Activated B cell treated with CpG ODN at 0.5 μM for 24 hours (primary cell): Measurements from ENCODE around the gene CPEB1. TPM values are rescaled to one million over a fixed set of nuclear protein-coding genes. Genes with fewer than 3 reads are reported as not detected.

Source experiments
- ATAC-seq: fragments of 200-7000 bp; cut with Tn5 transposase; one replicate; pipeline ENCODE4 v1.10.0; 2021; ENCODE audit warnings: low read depth, mild to moderate bottlenecking, moderate library complexity
- CTCF ChIA-PET: fragments of 350-600 bp; sonication (Branson Sonifier 250); formaldehyde crosslinking; loops from one replicate; lab custom pipeline; 2021; ENCODE audit warnings: antibody characterized with exemption; lab: Charles Lee
- POLR2A ChIA-PET: fragments of 350-600 bp; sonication (Branson Sonifier 250); formaldehyde crosslinking; loops from one replicate; lab custom pipeline; 2021; ENCODE audit warnings: antibody characterized with exemption; lab: Charles Lee
- DNase-seq: peaks from one replicate; pipeline ENCODE4 v3.0.0; 2022
- H3K27ac Mint-ChIP-seq: one replicate; pipeline ENCODE4 v1.8.0; 2020; ENCODE audit warnings: mixed read lengths
- H3K27me3 Mint-ChIP-seq: one replicate; pipeline ENCODE4 v1.8.0; 2021; ENCODE audit warnings: mixed read lengths
- H3K36me3 Mint-ChIP-seq: one replicate; pipeline ENCODE4 v1.8.0; 2021; ENCODE audit warnings: low read depth, mixed read lengths
- H3K4me1 Mint-ChIP-seq: one replicate; pipeline ENCODE4 v1.8.0; 2021; ENCODE audit warnings: mixed read lengths
- H3K4me3 Mint-ChIP-seq: one replicate; pipeline ENCODE4 v1.8.0; 2020; ENCODE audit warnings: mild to moderate bottlenecking, mixed read lengths
- H3K9me3 Mint-ChIP-seq: one replicate; pipeline ENCODE4 v1.8.0; 2020; ENCODE audit warnings: mixed read lengths
- intact Hi-C: fragments of 100-400 bp; cut with micrococcal nuclease; formaldehyde crosslinking; loops from one replicate; pipeline ENCODE4 v1.15.1; 2024
- total RNA-seq: library from RNA; stranded (reverse); gene quantifications from 2 replicates; pipeline ENCODE4 v1.2.3, GENCODE V29; 2022
- TF ChIP-seq, protein P1 (sequence below): fragments of 200-600 bp; IDR thresholded peaks from one replicate; pipeline ENCODE4 v1.8.0; 2022; ENCODE audit warnings: antibody characterized with exemption, mild to moderate bottlenecking

The CPEB1 gene
- total RNA-seq, 1 donor from 2014 or later = not detected

DNA sequence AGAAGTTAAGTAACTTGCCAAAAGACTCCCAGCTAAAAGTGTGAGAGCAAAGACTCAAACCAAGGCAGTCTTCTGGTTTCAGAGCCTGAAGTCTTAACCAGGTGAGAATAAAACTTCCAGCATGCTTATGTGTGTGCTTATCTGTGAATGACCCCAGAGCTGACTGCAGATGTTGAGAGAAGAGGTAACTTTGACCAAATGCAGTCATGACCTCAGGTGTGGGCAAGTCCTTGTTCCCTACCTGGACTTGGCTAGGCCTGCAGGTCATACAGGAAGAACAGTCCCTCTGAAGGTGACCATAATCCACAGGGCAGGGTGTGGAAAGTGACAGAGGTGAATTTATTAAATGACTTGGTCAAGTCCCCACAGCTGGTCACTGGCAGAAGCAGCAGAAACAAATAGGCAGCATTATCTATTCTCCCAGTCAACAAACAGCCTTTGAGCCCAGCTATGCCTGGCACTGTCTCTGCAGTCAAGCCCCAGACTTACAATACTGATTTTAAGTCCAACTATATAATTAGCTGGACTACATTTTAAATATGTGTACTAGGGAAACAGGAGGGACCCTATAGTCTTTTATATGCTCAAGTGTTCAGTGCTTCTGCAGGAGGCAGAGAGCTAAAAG lies 3.0 kb upstream of the CPEB1 start:
- H3K27me3 Mint-ChIP-seq = peaks cover 47% of the 10 kb centered on the region
- POLR2A ChIA-PET = interaction anchor here (0.6 kb wide), 1 partner anchor 306 kb away, joined by 3 read pairs; no protein-coding TSS in a partner anchor

DNA sequence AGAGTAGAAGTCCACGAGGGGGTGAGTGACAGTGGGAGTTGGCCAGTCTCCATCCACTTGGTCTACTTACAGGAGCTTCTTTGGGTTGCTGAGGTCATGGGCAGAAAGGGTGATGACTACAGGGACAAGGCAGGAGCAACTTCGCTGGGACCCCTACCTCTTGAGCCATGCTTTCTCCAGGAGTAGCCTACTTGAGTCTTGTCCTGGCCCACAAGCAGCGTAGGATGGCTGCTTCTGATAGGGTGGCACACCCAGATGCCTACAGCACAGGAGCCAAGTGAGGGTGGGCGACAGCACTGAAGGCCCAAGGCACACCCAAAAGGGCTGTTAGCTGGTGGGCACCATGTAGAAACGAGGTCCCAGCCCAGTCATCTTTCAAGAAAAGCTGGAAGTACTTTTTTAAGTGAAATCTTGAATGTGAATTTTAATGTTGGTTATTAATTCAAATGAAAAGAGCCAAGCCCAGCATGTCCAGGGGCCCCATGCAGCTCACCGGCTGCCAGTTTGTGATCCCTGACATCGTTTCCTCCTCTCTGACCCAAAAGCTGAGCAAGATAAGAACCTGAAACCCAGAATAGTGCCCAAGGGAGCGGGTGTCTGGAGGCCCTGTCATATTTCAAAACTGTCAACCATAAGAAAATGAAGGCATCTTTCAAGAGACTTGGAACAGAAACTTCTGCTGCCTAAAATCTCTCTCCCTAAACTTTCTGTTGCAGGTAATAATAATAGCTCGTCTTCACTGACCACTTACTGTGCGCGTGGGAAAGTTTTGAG lies 2.2 kb upstream of the CPEB1 start:
- DNase-seq (no peak), ATAC-seq (no peak)
- ChIA-PET POLR2A (interaction anchor here (0.6 kb wide), 1 partner anchor 306 kb away, joined by 3 read pairs; no protein-coding TSS in a partner anchor), CTCF (no interaction called here)
- no peak overlapping the region for H3K27ac Mint-ChIP-seq
- no peaks in the 10 kb centered on the region for H3K9me3 Mint-ChIP-seq
- peaks cover 5% of the 10 kb centered on the region for H3K4me1 Mint-ChIP-seq
- intact Hi-C loops = loop anchor here (5.0 kb wide), 1 partner anchor 338 kb away; the partner anchor contains the start of gene RAMAC
- H3K36me3 Mint-ChIP-seq = no peaks in the 10 kb centered on the region
- no peak overlapping the region for H3K4me3 Mint-ChIP-seq
- TF ChIP-seq, protein P1, sequence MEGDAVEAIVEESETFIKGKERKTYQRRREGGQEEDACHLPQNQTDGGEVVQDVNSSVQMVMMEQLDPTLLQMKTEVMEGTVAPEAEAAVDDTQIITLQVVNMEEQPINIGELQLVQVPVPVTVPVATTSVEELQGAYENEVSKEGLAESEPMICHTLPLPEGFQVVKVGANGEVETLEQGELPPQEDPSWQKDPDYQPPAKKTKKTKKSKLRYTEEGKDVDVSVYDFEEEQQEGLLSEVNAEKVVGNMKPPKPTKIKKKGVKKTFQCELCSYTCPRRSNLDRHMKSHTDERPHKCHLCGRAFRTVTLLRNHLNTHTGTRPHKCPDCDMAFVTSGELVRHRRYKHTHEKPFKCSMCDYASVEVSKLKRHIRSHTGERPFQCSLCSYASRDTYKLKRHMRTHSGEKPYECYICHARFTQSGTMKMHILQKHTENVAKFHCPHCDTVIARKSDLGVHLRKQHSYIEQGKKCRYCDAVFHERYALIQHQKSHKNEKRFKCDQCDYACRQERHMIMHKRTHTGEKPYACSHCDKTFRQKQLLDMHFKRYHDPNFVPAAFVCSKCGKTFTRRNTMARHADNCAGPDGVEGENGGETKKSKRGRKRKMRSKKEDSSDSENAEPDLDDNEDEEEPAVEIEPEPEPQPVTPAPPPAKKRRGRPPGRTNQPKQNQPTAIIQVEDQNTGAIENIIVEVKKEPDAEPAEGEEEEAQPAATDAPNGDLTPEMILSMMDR = no peak
- H3K27me3 Mint-ChIP-seq = peaks cover 51% of the 10 kb centered on the region

More for the DNA sequence above, 3.0 kb upstream of the CPEB1 start:
- TF ChIP-seq, protein P1 = no peak
- CTCF ChIA-PET = no interaction called here
- Mint-ChIP-seq H3K4me3 (no peak overlapping the region), H3K4me1 (peaks cover 5% of the 10 kb centered on the region), H3K36me3 (no peaks in the 10 kb centered on the region), H3K27ac (no peak overlapping the region), H3K9me3 (no peaks in the 10 kb centered on the region)
- intact Hi-C loops = no loop called here
- DNase-seq (no peak), ATAC-seq (no peak)

DNA sequence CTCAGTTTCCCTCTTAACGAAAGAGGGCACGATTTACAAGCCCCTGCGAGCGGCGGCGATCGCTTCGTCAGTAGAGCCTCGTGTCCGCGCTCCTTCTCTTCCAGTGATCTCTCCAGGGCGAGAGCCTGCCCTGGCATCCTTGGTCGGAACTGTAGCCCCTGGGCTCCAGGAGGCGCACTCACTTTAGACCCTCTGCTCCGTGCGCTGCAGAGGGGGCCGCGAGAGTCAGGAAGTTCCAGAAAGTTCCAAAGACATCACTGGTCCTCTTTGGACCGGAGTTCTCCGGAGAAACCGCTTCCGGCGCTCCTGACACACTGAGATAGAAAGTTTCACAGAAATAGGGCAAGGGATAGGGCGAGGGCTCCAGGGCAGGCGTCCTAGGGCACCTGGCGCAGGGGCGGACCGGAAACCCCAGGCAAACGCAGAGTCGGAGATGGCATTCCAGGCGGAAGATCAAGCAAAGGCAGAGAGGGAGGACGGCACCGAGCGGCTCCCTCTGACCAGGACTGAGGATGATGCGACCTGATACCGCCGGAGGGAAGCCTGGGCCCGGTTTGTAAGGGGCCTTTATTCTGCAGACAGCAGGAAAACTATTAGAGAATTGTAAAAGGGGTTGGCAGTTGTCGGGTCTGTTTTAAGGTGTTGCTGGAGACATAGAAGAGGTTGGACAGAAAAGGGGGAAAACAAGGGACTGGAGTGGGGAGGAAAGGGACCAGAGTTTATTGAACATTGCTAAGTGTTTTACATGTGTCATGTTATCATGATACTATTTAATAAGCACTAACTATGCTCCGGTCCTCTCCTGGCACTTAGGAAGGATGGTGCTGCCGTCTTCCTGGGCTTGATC lies 1.3 kb upstream of the CPEB1 start:
- peaks cover 5% of the 10 kb centered on the region for H3K4me1 Mint-ChIP-seq
- ChIA-PET CTCF (no interaction called here), POLR2A (no interaction called here)
- H3K36me3 Mint-ChIP-seq = no peaks in the 10 kb centered on the region
- no peak overlapping the region for H3K27ac Mint-ChIP-seq
- no peaks in the 10 kb centered on the region for H3K9me3 Mint-ChIP-seq
- H3K4me3 Mint-ChIP-seq = peak overlapping the region; percentile 48
- TF ChIP-seq, protein P1 = no peak
- DNase-seq = no peak
- H3K27me3 Mint-ChIP-seq = peaks cover 52% of the 10 kb centered on the region
- no peak for ATAC-seq
- intact Hi-C loops = loop anchor here (5.0 kb wide), 1 partner anchor 339 kb away; the partner anchor contains the start of gene RAMAC

DNA sequence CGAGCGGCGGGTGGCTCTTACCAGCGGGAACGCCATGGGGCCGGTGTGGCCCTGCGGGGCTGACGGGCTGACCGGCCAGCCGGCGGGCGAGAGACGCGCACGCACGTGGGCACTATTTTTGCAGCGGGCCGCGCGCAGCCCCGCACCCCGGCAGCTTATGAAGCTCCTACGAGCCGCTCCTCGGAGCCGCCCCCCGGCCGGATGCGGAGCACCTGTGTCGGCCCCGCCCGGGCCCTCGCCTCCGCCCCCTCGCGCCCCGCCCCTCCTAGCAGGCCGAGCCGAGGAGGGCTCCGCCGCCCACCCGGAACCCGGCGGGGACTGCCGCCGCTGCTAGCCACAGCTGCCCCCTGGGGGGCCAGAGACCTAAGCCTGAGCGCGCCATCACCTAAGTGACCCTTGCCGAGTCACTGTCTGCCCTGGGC lies 683 bp upstream of the CPEB1 start:
- ATAC-seq (peak; percentile 74), DNase-seq (peak; percentile 28)
- no peak overlapping the region for H3K27ac Mint-ChIP-seq
- peaks cover 55% of the 10 kb centered on the region for H3K27me3 Mint-ChIP-seq
- no peaks in the 10 kb centered on the region for H3K9me3 Mint-ChIP-seq
- no peaks in the 10 kb centered on the region for H3K36me3 Mint-ChIP-seq
- CTCF ChIA-PET = no interaction called here
- peaks cover 5% of the 10 kb centered on the region for H3K4me1 Mint-ChIP-seq
- peak overlapping the region; percentile 48 for H3K4me3 Mint-ChIP-seq
- POLR2A ChIA-PET = no interaction called here
- intact Hi-C loops = loop anchor here (5.0 kb wide), 1 partner anchor 339 kb away; the partner anchor contains the start of gene RAMAC
- TF ChIP-seq, protein P1 = no peak
